ENCODE data around the gene PLCXD1.
"Not testable (repeated sequence)": the region's sequence is repeated elsewhere in the genome, so short reads cannot be mapped to it uniquely, and the experiment has no call there.

PLCXD1 gene

GRCh38 chrX:281166-281999 lies at the start of gene PLCXD1:
Gene PLCXD1 (plus strand): TSS chrX:281381. CDS start chrX:284188, 2,807 bp downstream.
- DNase-seq: peak; percentile 80

GRCh38 chrX:231637-232277 lies 49.4 kb upstream of the PLCXD1 start:
- not testable (repeated sequence) for DNase-seq

- not testable (repeated sequence) for DNase-seq
These were observed 48.9 kb upstream of the PLCXD1 start for GRCh38 chrX:232278-232655.

- not testable (repeated sequence) for DNase-seq
These were observed 45.0 kb upstream of the PLCXD1 start for GRCh38 chrX:236201-236600.

- DNase-seq: no peak
These were observed 30.2 kb upstream of the PLCXD1 start for GRCh38 chrX:250965-251364.

GRCh38 chrX:251396-252243 lies 29.6 kb upstream of the PLCXD1 start:
- DNase-seq: peak; percentile 4

- no peak for DNase-seq
These were observed 28.8 kb upstream of the PLCXD1 start for GRCh38 chrX:252244-252956.

- DNase-seq: peak; percentile 8
These were observed 28.3 kb upstream of the PLCXD1 start for GRCh38 chrX:252957-253291.

GRCh38 chrX:253451-254297 lies 27.5 kb upstream of the PLCXD1 start:
- DNase-seq: peak; percentile 8

GRCh38 chrX:254630-255215 lies 26.5 kb upstream of the PLCXD1 start:
- DNase-seq: peak; percentile 13

- peak; percentile 7 for DNase-seq
These were observed 25.3 kb upstream of the PLCXD1 start for GRCh38 chrX:255923-256331.

GRCh38 chrX:257054-257453 lies 24.1 kb upstream of the PLCXD1 start:
- DNase-seq: not testable (repeated sequence)

- DNase-seq: no peak
These were observed 23.4 kb upstream of the PLCXD1 start for GRCh38 chrX:257681-258289.

GRCh38 chrX:258291-259040 lies 22.7 kb upstream of the PLCXD1 start:
- DNase-seq: peak; percentile 5

GRCh38 chrX:259692-260355 lies 21.4 kb upstream of the PLCXD1 start:
- DNase-seq: peak; percentile 14

- DNase-seq: no peak
These were observed 19.8 kb upstream of the PLCXD1 start for GRCh38 chrX:261167-261918.

- DNase-seq: no peak
These were observed 19.2 kb upstream of the PLCXD1 start for GRCh38 chrX:261919-262352.

- peak; percentile 14 for DNase-seq
These were observed 18.7 kb upstream of the PLCXD1 start for GRCh38 chrX:262381-262909.
